Urinary bladder (tissue), 4 donors: ENCODE measurements around the gene KIF6. TPM values are rescaled to one million over a fixed set of nuclear protein-coding genes. Genes with fewer than 3 reads are reported as not detected.

Experiments used
- DNase-seq: peaks from one replicate; pipeline ENCODE4 v3.0.0-alpha.2; 2015; ENCODE audit errors: extremely low spot score
- H3K27ac ChIP-seq: one replicate; pipeline ENCODE4 v1.5.1; 2013; ENCODE audit warnings: low read depth, mild to moderate bottlenecking, moderate library complexity
- H3K36me3 ChIP-seq: one replicate; pipeline ENCODE4 v1.6.1; 2013; ENCODE audit warnings: mild to moderate bottlenecking, moderate library complexity; ENCODE audit not compliant: insufficient read depth
- H3K4me1 ChIP-seq: one replicate; pipeline ENCODE4 v1.6.1; 2013; ENCODE audit warnings: mild to moderate bottlenecking, moderate library complexity; ENCODE audit not compliant: insufficient read depth
- H3K4me3 ChIP-seq: one replicate; pipeline ENCODE4 v1.5.1; 2013; ENCODE audit warnings: low read depth, low read length
- WGBS: extraction: QIAGEN DNeasy Blood & Tissue Kit; methylation state at CpG from one replicate; pipeline ENCODE4 v1.1.7; 2013; 5-methylcytosine and 5-hydroxymethylcytosine counted together
- polyA plus RNA-seq: library from polyadenylated mRNA; stranded (reverse); fragments of 200-250 nt; gene quantifications from one replicate; pipeline ENCODE4 v1.2.3, GENCODE V29; 2013
- total RNA-seq: library from RNA; depleted of rRNA; stranded (reverse); fragments of >200 nt; gene quantifications from one replicate; pipeline ENCODE4 v1.2.3, GENCODE V29; 2014
- donor health status: healthy with polysubstance abuse.
- donor health status: healthy.

The KIF6 gene
- total and polyA plus RNA-seq, 2 donors: 0.14 to 1.1 TPM

GRCh38 chr6:39309942-39310531 is 415.2 kb downstream of the KIF6 start:
- Histone ChIP-seq H3K36me3 (no peaks in the 10 kb centered on the region), H3K4me3 (no peak overlapping the region), H3K27ac (no peak overlapping the region), H3K4me1 (no peaks in the 10 kb centered on the region)
- DNase-seq: no peak
- WGBS: 42% methylated on average over 7 of the region's 7 CpGs

- 82% methylated on average over 3 of the region's 3 CpGs for WGBS
- no peak overlapping the region for H3K27ac ChIP-seq
Observed at GRCh38 chr6:39307462-39307861, 417.7 kb downstream of the KIF6 start.

GRCh38 chr6:39304951-39305350 is 420.3 kb downstream of the KIF6 start:
- no peaks in the 10 kb centered on the region for H3K4me1 ChIP-seq
- H3K36me3 ChIP-seq: no peaks in the 10 kb centered on the region
- H3K27ac ChIP-seq: no peak overlapping the region
- no peak overlapping the region for H3K4me3 ChIP-seq
- DNase-seq: no peak

More at GRCh38 chr6:39307462-39307861, 417.7 kb downstream of the KIF6 start:
- H3K4me1 ChIP-seq: no peaks in the 10 kb centered on the region
- no peaks in the 10 kb centered on the region for H3K36me3 ChIP-seq
- no peak overlapping the region for H3K4me3 ChIP-seq
- no peak for DNase-seq

- no peak overlapping the region for H3K27ac ChIP-seq
- DNase-seq: no peak
- no peaks in the 10 kb centered on the region for H3K36me3 ChIP-seq
- WGBS: 87% methylated on average over 30 of the region's 30 CpGs
- no peaks in the 10 kb centered on the region for H3K4me1 ChIP-seq
- no peak overlapping the region for H3K4me3 ChIP-seq
Observed at GRCh38 chr6:39303425-39304153, 421.6 kb downstream of the KIF6 start.

GRCh38 chr6:39302669-39303424 is 422.4 kb downstream of the KIF6 start:
- no peaks in the 10 kb centered on the region for H3K36me3 ChIP-seq
- no peak overlapping the region for H3K27ac ChIP-seq
- no peaks in the 10 kb centered on the region for H3K4me1 ChIP-seq
- no peak for DNase-seq
- 8% methylated on average over 11 of the region's 11 CpGs for WGBS
- no peak overlapping the region for H3K4me3 ChIP-seq

GRCh38 chr6:39302011-39302410 is 423.2 kb downstream of the KIF6 start:
- Histone ChIP-seq H3K36me3 (no peaks in the 10 kb centered on the region), H3K27ac (no peak overlapping the region), H3K4me3 (no peak overlapping the region), H3K4me1 (no peaks in the 10 kb centered on the region)
- DNase-seq: no peak
- WGBS: 89% methylated on average over 2 of the region's 2 CpGs

GRCh38 chr6:39301606-39302005 is 423.6 kb downstream of the KIF6 start:
- Histone ChIP-seq H3K27ac (no peak overlapping the region), H3K4me3 (no peak overlapping the region), H3K4me1 (no peaks in the 10 kb centered on the region), H3K36me3 (no peaks in the 10 kb centered on the region)
- no peak for DNase-seq
- 58% methylated on average over 7 of the region's 7 CpGs for WGBS

- no peak for DNase-seq
- H3K36me3 ChIP-seq: no peaks in the 10 kb centered on the region
- H3K27ac ChIP-seq: no peak overlapping the region
- H3K4me3 ChIP-seq: no peak overlapping the region
- no peaks in the 10 kb centered on the region for H3K4me1 ChIP-seq
- 85% methylated on average over 6 of the region's 6 CpGs for WGBS
Observed at GRCh38 chr6:39300739-39301138, 424.5 kb downstream of the KIF6 start.

GRCh38 chr6:39298061-39298460 is 427.1 kb downstream of the KIF6 start:
- no peak for DNase-seq
- no peak overlapping the region for H3K27ac ChIP-seq
- 60% methylated on average over 10 of the region's 10 CpGs for WGBS
- H3K4me1 ChIP-seq: no peaks in the 10 kb centered on the region
- H3K4me3 ChIP-seq: no peak overlapping the region
- no peaks in the 10 kb centered on the region for H3K36me3 ChIP-seq

- no peaks in the 10 kb centered on the region for H3K4me1 ChIP-seq
- DNase-seq: no peak
- no peak overlapping the region for H3K4me3 ChIP-seq
- no peaks in the 10 kb centered on the region for H3K36me3 ChIP-seq
- 54% methylated on average over 18 of the region's 18 CpGs for WGBS
- H3K27ac ChIP-seq: no peak overlapping the region
Observed at GRCh38 chr6:39296745-39297640, 428.2 kb downstream of the KIF6 start.

GRCh38 chr6:39295611-39296011 is 429.6 kb downstream of the KIF6 start:
- no peaks in the 10 kb centered on the region for H3K36me3 ChIP-seq
- no peak overlapping the region for H3K27ac ChIP-seq
- H3K4me3 ChIP-seq: no peak overlapping the region
- DNase-seq: no peak
- 55% methylated on average over 5 of the region's 5 CpGs for WGBS
- H3K4me1 ChIP-seq: no peaks in the 10 kb centered on the region

GRCh38 chr6:39294899-39295298 is 430.3 kb downstream of the KIF6 start:
- DNase-seq: no peak
- Histone ChIP-seq H3K4me1 (no peaks in the 10 kb centered on the region), H3K4me3 (no peak overlapping the region), H3K27ac (no peak overlapping the region), H3K36me3 (no peaks in the 10 kb centered on the region)
- WGBS: 65% methylated on average over 1 of the region's 1 CpG

- 69% methylated on average over 5 of the region's 5 CpGs for WGBS
- H3K36me3 ChIP-seq: no peaks in the 10 kb centered on the region
- no peak overlapping the region for H3K27ac ChIP-seq
- H3K4me3 ChIP-seq: no peak overlapping the region
- H3K4me1 ChIP-seq: no peaks in the 10 kb centered on the region
- DNase-seq: no peak
Observed at GRCh38 chr6:39294133-39294532, 431.1 kb downstream of the KIF6 start.
